K562 (cell line): ENCODE measurements around the gene MUCL3. TPM values are rescaled to one million over a fixed set of nuclear protein-coding genes. Genes with fewer than 3 reads are reported as not detected.
A peak's percentile ranks its signal among the peaks of the same experiment; 100 is the strongest.

Source experiments
- ATAC-seq: fragments of 200-7000 bp; cut with Tn5 transposase; 3 replicates; pipeline ENCODE4 v1.9.1; 2020; ENCODE audit warnings: moderate library complexity
- BruUV-seq: library from RNA; stranded (reverse); fragments of 400-500 nt; replicated peaks from 2 replicates; lab custom pipeline; 2021; lab: Mats Ljungman, UMichigan
- CTCF ChIA-PET: fragments of 300-600 bp; formaldehyde crosslinking; extraction: SDS; loops from one replicate; lab custom pipeline; 2021; ENCODE audit warnings: low intra/inter-chr PET ratio; lab: Yijun Ruan, JAX
- POLR2A ChIA-PET: fragments of 300-600, 350-650 bp; sonication (Branson Sonifier 250); formaldehyde crosslinking; extraction: SDS; loops from one replicate; lab custom pipeline; 2021; ENCODE audit warnings: antibody characterized with exemption, inconsistent platforms; lab: Yijun Ruan, JAX
- DNase-seq, 4 experiments: peaks; one replicate each; pipeline versions ENCODE4 v3.0.0 to v3.0.0-alpha.2; 2011 to 2018; ENCODE audit warnings: low spot score in 3 of 4, mixed read lengths in 3 of 4; ENCODE audit errors: extremely low read depth in 1 of 4
- FAIRE-seq: peaks from 2 replicates; lab custom pipeline; 2011; peaks lifted over from hg19 to GRCh38; lab: Jason Lieb, UNC
- H2AFZ ChIP-seq: 2 replicates; pipeline ENCODE4 v1.6.0; 2011; ENCODE audit warnings: low read depth, low read length, control low read depth, inconsistent platforms
- H3K27ac ChIP-seq: fragments of 200-600 bp; 3 replicates; pipeline ENCODE4 v1.8.0; 2011; ENCODE audit warnings: low read depth, mild to moderate bottlenecking, control low read depth, inconsistent platforms, low read length, moderate library complexity, mixed read lengths; ENCODE audit errors: extremely low read depth
- H3K27me3 ChIP-seq, 2 experiments: fragments of 300-600 bp in 1 of 2; 2 replicates in 1 of 2; 3 replicates in 1 of 2; pipeline versions ENCODE4 v1.6.0 to v1.8.0; 2011; ENCODE audit warnings: inconsistent platforms in 2 of 2, low read length in 2 of 2, mild to moderate bottlenecking in 1 of 2, mixed read lengths in 1 of 2, moderate library complexity in 1 of 2; ENCODE audit not compliant: control insufficient read depth in 2 of 2, insufficient read depth in 2 of 2
- H3K36me3 ChIP-seq: fragments of 300-600 bp; 3 replicates; pipeline ENCODE4 v1.8.0; 2011; ENCODE audit warnings: mild to moderate bottlenecking, low read length, inconsistent platforms; ENCODE audit not compliant: control insufficient read depth, insufficient read depth
- H3K4me1 ChIP-seq, 2 experiments: fragments of 200-600 bp in 1 of 2; replicated peaks in 1 of 2; 2 replicates in 1 of 2; 3 replicates in 1 of 2; pipeline versions ENCODE4 v1.5.1 to v1.8.0; 2011; ENCODE audit warnings: inconsistent platforms in 2 of 2, low read length in 2 of 2, mild to moderate bottlenecking in 1 of 2, mixed read lengths in 1 of 2, moderate library complexity in 1 of 2; ENCODE audit not compliant: control insufficient read depth in 2 of 2, insufficient read depth in 2 of 2
- H3K4me2 ChIP-seq: 2 replicates; pipeline ENCODE4 v1.6.1; 2011; ENCODE audit warnings: low read length, control low read depth, inconsistent platforms, mixed read lengths; ENCODE audit not compliant: insufficient read depth
- H3K4me3 ChIP-seq: fragments of 200-600 bp; sonication (generic), shearing (Covaris generic); 2 replicates; pipeline ENCODE4 v1.5.1; 2016; ENCODE audit warnings: control low read depth, inconsistent platforms
- H3K79me2 ChIP-seq: fragments of 200-600 bp; 3 replicates; pipeline ENCODE4 v1.8.0; 2011; ENCODE audit warnings: low read length, inconsistent platforms; ENCODE audit not compliant: control insufficient read depth, insufficient read depth
- H3K9ac ChIP-seq, 2 experiments: 2 replicates each; pipeline versions ENCODE4 v1.6.0 to v1.6.1; 2011; ENCODE audit warnings: low read depth in 2 of 2, low read length in 2 of 2, control low read depth in 1 of 2, inconsistent platforms in 1 of 2, mild to moderate bottlenecking in 1 of 2, mixed read lengths in 1 of 2; ENCODE audit not compliant: insufficient read depth in 1 of 2
- H3K9me1 ChIP-seq: one replicate; pipeline ENCODE4 v1.6.0; 2011; ENCODE audit warnings: inconsistent platforms, mild to moderate bottlenecking, low read length, moderate library complexity; ENCODE audit not compliant: control insufficient read depth, insufficient read depth
- H3K9me3 ChIP-seq: replicated peaks from 2 replicates; pipeline ENCODE4 v1.5.1; 2011; ENCODE audit warnings: low read depth, low read length, inconsistent platforms; ENCODE audit not compliant: control insufficient read depth, insufficient read depth
- H4K20me1 ChIP-seq: replicated peaks from 2 replicates; pipeline ENCODE4 v1.6.1; 2011; ENCODE audit warnings: low read length, inconsistent platforms, mixed read lengths; ENCODE audit not compliant: control insufficient read depth, insufficient read depth
- ASH1L ChIP-seq: fragments of 450-650 bp; IDR thresholded peaks from 2 replicates; pipeline ENCODE4 v1.6.1; 2018; ENCODE audit warnings: borderline replicate concordance, mild to moderate bottlenecking, low read depth; ENCODE audit not compliant: partially characterized antibody
- L3MBTL2 ChIP-seq: fragments of 450-650 bp; IDR thresholded peaks from 2 replicates; pipeline ENCODE4 v1.6.1; 2016; ENCODE audit warnings: mild to moderate bottlenecking, moderate library complexity
- LEF1 ChIP-seq: fragments of 450-650 bp; IDR thresholded peaks from 2 replicates; pipeline ENCODE4 v1.6.1; 2016; ENCODE audit warnings: mild to moderate bottlenecking
- MTA2 ChIP-seq: fragments of 450-650 bp; IDR thresholded peaks from 2 replicates; pipeline ENCODE4 v1.6.1; 2016; ENCODE audit warnings: low read depth
- MYNN ChIP-seq, 2 experiments: sonication (generic); formaldehyde crosslinking in 1 of 2; IDR thresholded peaks; 2 replicates each; pipeline versions ENCODE4 v1.5.0 to v1.6.1; 2016 to 2020; ENCODE audit warnings: antibody characterized with exemption in 1 of 2, missing genetic modification reagents in 1 of 2
- RBM25 ChIP-seq: fragments of 200-400 bp; formaldehyde crosslinking; IDR thresholded peaks from 2 replicates; pipeline ENCODE4 v1.6.1; 2018; ENCODE audit warnings: low read length, low read depth, moderate library complexity; ENCODE audit not compliant: severe bottlenecking
- SMARCC2 ChIP-seq: fragments of 450-650 bp; IDR thresholded peaks from 2 replicates; pipeline ENCODE4 v1.6.1; 2017; ENCODE audit warnings: antibody characterized with exemption, moderate library complexity, mild to moderate bottlenecking, low read depth
- SMC3 ChIP-seq: conservative IDR thresholded peaks from 2 replicates; pipeline ENCODE4 v1.6.1; 2011; ENCODE audit warnings: low read depth, low read length, improper control_type of control experiment; ENCODE audit not compliant: insufficient read depth
- SOX6 ChIP-seq: fragments of 450-650 bp; IDR thresholded peaks from 2 replicates; pipeline ENCODE4 v1.6.1; 2014; ENCODE audit warnings: mild to moderate bottlenecking
- TARDBP ChIP-seq: fragments of 450-650 bp; IDR thresholded peaks from 2 replicates; pipeline ENCODE4 v1.6.1; 2016
- TCF3 ChIP-seq: sonication (generic); formaldehyde crosslinking; IDR thresholded peaks from 2 replicates; pipeline ENCODE4 v1.4.0; 2020; ENCODE audit warnings: mild to moderate bottlenecking, missing genetic modification reagents
- TEAD1 ChIP-seq, 2 experiments: fragments of 450-650 bp in 1 of 2; sonication (generic) in 1 of 2; formaldehyde crosslinking; IDR thresholded peaks; 2 replicates each; pipeline versions ENCODE4 v1.4.0 to v1.8.0; 2020 to 2022; ENCODE audit warnings: mild to moderate bottlenecking in 2 of 2, missing genetic modification reagents in 1 of 2
- ZNF197 ChIP-seq: fragments of 200-800 bp; sonication (Bioruptor generic); IDR thresholded peaks from 2 replicates; pipeline ENCODE4 v1.6.1; 2016; ENCODE audit warnings: low read depth, missing genetic modification characterization, missing compliant biosample characterization
- ZNF354B ChIP-seq: fragments of 250-450 bp; sonication (Bioruptor Pico); IDR thresholded peaks from 2 replicates; pipeline ENCODE4 v1.4.0; 2020
- ZNF830 ChIP-seq: fragments of 250-450 bp; sonication (Bioruptor Pico); IDR thresholded peaks from 2 replicates; pipeline ENCODE4 v1.5.0; 2021; ENCODE audit warnings: mild to moderate bottlenecking
- WGBS: fragments of 100-300 bp; shearing (Covaris generic); methylation state at CpG from one replicate; pipeline ENCODE4 v1.1.6; 2016; ENCODE audit warnings: low coverage, mixed read lengths; ENCODE audit not compliant: insufficient coverage; ENCODE audit errors: missing lambda C conversion rate; 5-methylcytosine and 5-hydroxymethylcytosine counted together
- in situ Hi-C: fragments of 300-500 bp; cut with MboI; formaldehyde crosslinking; loops from 4 replicates; pipeline ENCODE4 v1.15.0; 2018; ENCODE audit warnings: inconsistent platforms, mixed read lengths
- intact Hi-C: fragments of 100-400 bp; cut with micrococcal nuclease; formaldehyde crosslinking; loops from 2 replicates; pipeline ENCODE4 v1.14.2; 2022
- polyA plus RNA-seq, 8 experiments: library from polyadenylated mRNA; depleted of rRNA in 4 of 8; stranded (reverse) in 5 of 8; unstranded in 3 of 8; fragments of >200 nt; fragmentation: Nextera tagmentation in 2 of 8; fragmentation: Illumina TruSeq in 1 of 8; extraction: Ambion mirVana in 2 of 8; extraction: Trizol in 1 of 8; gene quantifications; 2 replicates each; pipeline versions ENCODE4 v1.2.1 to v1.2.3, GENCODE V29; 2011 to 2014; ENCODE audit warnings: inconsistent platforms in 1 of 8, missing spikeins in 1 of 8
- total RNA-seq, 7 experiments: library from RNA; depleted of rRNA in 6 of 7; stranded (reverse); fragments of >200 nt in 6 of 7; fragmentation: Illumina TruSeq in 2 of 7; extraction: Trizol in 2 of 7; gene quantifications; 2 replicates each; pipeline versions ENCODE4 v1.2.1 to v1.2.3, GENCODE V29; 2011 to 2021; ENCODE audit warnings: low replicate concordance in 1 of 7
- TF ChIP-seq, protein P1 (sequence below): fragments of 450-650 bp; conservative IDR thresholded peaks from 2 replicates; pipeline ENCODE4 v1.6.1; 2016; ENCODE audit warnings: missing genetic modification characterization, low read depth, mild to moderate bottlenecking, control low read depth, missing compliant biosample characterization
- TF ChIP-seq, protein P2 (sequence below): fragments of 450-650 bp; formaldehyde crosslinking; IDR thresholded peaks from 2 replicates; pipeline ENCODE4 v1.4.0; 2020; ENCODE audit warnings: mild to moderate bottlenecking, moderate library complexity

MUCL3 gene
- total and polyA plus RNA-seq, 9 of the 15 experiments (the other 6 are each of a cell fraction or from before 2014, with no cell fraction given), result 0.07 TPM; not detected in 8

DNA sequence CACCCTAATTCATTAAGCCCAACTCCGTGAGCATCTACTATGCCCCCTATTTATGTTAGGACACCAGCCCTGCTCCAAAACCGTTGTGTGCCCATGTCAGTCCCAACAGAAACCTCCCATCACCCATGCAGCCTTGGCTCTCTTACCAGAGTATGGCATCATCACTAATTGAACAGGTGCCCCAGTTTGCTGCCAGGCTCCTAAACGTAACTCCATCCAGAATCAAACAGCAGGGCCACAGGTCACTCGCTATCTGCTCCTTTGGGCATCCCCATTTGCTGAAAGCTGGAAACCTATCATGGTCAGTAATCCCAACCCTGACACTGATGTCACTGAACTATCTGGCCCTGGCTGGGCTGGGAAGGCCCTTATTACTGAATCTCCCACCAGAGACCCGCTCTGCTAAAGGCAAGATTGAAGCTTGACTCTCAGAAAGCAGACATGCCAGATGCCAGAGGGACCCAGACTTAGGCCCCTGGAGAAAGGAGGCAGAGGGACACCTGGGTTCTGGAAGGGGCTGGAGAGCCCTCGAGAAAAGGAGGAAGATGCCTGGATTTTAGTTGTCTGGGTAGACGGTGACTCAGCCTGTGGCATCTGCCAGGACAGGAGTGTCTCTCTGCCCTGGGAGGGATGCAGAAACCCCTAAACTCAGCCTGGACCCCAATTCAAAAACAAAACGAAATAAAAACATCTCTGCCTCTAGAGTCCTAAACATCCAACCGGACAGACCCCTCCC, 14.0 kb downstream of the MUCL3 start (continued):
- TF ChIP-seq ZNF197 (no peak), RBM25 (no peak), ZNF354B (CRISPR knock-in tag) (no peak), LEF1 (no peak)

DNA sequence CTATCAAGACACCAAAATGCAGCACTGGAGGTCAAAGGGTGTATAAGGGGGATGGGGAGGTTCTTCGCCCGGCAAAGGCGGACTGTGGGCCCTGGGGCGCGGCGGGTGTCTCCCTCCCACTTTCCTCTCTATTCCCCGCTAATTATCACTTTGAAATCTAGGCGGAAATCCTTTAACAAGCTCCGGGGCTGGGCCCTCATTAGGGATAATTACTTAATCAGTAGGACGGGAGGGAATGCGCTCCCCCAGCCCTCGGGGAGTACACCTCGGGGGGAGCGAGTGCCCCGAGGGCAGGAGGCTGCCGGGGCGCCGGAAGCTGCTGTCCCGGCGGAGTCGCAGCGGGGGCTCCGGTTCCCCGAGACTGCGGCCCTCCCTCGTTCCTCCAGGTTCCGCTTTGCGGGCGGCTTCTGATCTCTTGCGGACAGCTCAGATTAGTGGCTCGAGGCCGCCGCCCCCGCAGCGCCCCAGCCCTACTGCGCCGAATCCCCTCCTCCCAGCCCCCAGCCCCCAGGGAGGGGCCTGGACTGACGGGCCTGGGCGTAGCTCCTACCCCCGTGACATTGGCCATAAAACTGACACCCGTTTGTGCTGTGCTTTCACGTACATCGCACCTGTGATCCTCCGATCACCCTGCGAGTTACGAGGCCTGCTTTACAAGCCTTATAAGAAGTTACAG, 14.7 kb downstream of the MUCL3 start:
- Histone ChIP-seq H3K4me3 (peak overlapping the region; percentile 37), H3K9ac (peak overlapping the region; percentile 42 to 89; a peak in 3 of 4 replicates), H3K4me1 (peaks cover 8 to 15% of the 10 kb centered on the region in 2 experiments), H3K79me2 (no peaks in the 10 kb centered on the region), H3K9me1 (no peaks in the 10 kb centered on the region), H4K20me1 (no peaks in the 10 kb centered on the region), H3K9me3 (no peaks in the 10 kb centered on the region), H2AFZ (peak overlapping the region; percentile 78), H3K27me3 (peaks cover 18 to 62% of the 10 kb centered on the region in 2 experiments; a peak in 4 of 5 replicates), H3K36me3 (no peaks in the 10 kb centered on the region), H3K27ac (no peak overlapping the region), H3K4me2 (peak overlapping the region; percentile 54)
- DNase-seq (peak; percentile 89 to 92 (median 90)), FAIRE-seq (no peak), ATAC-seq (peak; percentile 99)
- POLR2A ChIA-PET, result interaction anchor here (0.6 to 1.6 kb wide), 13 partner anchors 10 to 633 kb away, joined by 3 to 6 read pairs (median 3); partner anchors contain the start of gene MUCL3
- in situ Hi-C loops (no loop called here), intact Hi-C loops (loop anchor here (1.0 kb wide), 1 partner anchor 40 kb away; no protein-coding TSS in a partner anchor)
- BruUV-seq, result no TSS peak
- under 1% methylated on average over 41 of the region's 46 CpGs for WGBS
- CTCF ChIA-PET, result no interaction called here
- TF ChIP-seq SMC3, result no peak
- TF ChIP-seq TARDBP, result peak; percentile 80
- TF ChIP-seq, protein P1, sequence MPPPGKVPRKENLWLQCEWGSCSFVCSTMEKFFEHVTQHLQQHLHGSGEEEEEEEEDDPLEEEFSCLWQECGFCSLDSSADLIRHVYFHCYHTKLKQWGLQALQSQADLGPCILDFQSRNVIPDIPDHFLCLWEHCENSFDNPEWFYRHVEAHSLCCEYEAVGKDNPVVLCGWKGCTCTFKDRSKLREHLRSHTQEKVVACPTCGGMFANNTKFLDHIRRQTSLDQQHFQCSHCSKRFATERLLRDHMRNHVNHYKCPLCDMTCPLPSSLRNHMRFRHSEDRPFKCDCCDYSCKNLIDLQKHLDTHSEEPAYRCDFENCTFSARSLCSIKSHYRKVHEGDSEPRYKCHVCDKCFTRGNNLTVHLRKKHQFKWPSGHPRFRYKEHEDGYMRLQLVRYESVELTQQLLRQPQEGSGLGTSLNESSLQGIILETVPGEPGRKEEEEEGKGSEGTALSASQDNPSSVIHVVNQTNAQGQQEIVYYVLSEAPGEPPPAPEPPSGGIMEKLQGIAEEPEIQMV (tag), result no peak
- TF ChIP-seq, protein P2, sequence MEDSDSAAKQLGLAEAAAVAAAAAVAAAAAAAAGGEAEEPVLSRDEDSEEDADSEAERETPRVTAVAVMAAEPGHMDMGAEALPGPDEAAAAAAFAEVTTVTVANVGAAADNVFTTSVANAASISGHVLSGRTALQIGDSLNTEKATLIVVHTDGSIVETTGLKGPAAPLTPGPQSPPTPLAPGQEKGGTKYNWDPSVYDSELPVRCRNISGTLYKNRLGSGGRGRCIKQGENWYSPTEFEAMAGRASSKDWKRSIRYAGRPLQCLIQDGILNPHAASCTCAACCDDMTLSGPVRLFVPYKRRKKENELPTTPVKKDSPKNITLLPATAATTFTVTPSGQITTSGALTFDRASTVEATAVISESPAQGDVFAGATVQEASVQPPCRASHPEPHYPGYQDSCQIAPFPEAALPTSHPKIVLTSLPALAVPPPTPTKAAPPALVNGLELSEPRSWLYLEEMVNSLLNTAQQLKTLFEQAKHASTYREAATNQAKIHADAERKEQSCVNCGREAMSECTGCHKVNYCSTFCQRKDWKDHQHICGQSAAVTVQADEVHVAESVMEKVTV (CRISPR knock-in tag), result no peak
- TF ChIP-seq TEAD1 (CRISPR knock-in tag; IDR thresholded peaks at IDR 0.05), result 0 out of 4 replicates have a peak, but pooled peaks of 1 of the 2 experiments have one; percentile 32
- TF ChIP-seq ASH1L, result no peak
- TF ChIP-seq SOX6, result peak; percentile 72
- TF ChIP-seq TCF3 (CRISPR knock-in tag), result peak; percentile 55
- TF ChIP-seq SMARCC2, result no peak
- TF ChIP-seq MTA2, result 0 out of 2 replicates have a peak, but pooled peaks have one; percentile 13
- TF ChIP-seq MYNN (IDR thresholded peaks at IDR 0.05), result peak; percentile 19; the same call in 1 of the 2 replicates
- TF ChIP-seq MYNN (CRISPR knock-in tag; IDR thresholded peaks at IDR 0.05), result no peak
- TF ChIP-seq L3MBTL2, result peak; percentile 86
- no peak for TF ChIP-seq ZNF830 (CRISPR knock-in tag)
